Loucy (cell line): ENCODE measurements around the gene RNF224.

ENCODE experiments used
- CTCF ChIP-seq: fragments of 200-600 bp; sonication (generic); conservative IDR thresholded peaks from 2 replicates; pipeline ENCODE4 v1.5.1; 2014; ENCODE audit warnings: mild to moderate bottlenecking, antibody characterized with exemption, low read length
- EZH2phosphoT487 ChIP-seq: fragments of 200-600 bp; IDR thresholded peaks from 2 replicates; pipeline ENCODE4 v1.6.1; 2018; ENCODE audit warnings: antibody characterized with exemption, mild to moderate bottlenecking, moderate library complexity, borderline replicate concordance

GRCh38 chr9:137193771-137194170, 33.5 kb upstream of the RNF224 start:
- no peak for TF ChIP-seq CTCF
- TF ChIP-seq EZH2phosphoT487 = no peak
